Loucy (cell line): ENCODE data around the gene DOCK3.

Experiments
- H2AFZ ChIP-seq: fragments of 200-600 bp; sonication (generic); 2 replicates; pipeline ENCODE4 v1.6.0; 2016; ENCODE audit warnings: antibody characterized with exemption, mild to moderate bottlenecking, low read length, moderate library complexity
- H3F3A ChIP-seq: fragments of 200-600 bp; 2 replicates; pipeline ENCODE4 v1.6.0; 2016; ENCODE audit warnings: antibody characterized with exemption, low read depth, mild to moderate bottlenecking
- H3K27me3 ChIP-seq: fragments of 200-600 bp; sonication (generic); 2 replicates; pipeline ENCODE4 v1.6.1; 2014; ENCODE audit warnings: low read length, mild to moderate bottlenecking; ENCODE audit not compliant: insufficient read depth, poor library complexity, severe bottlenecking
- H3K36me3 ChIP-seq: fragments of 200-600 bp; sonication (generic); 2 replicates; pipeline ENCODE4 v1.6.1; 2016; ENCODE audit warnings: low read length; ENCODE audit not compliant: insufficient read depth
- H3K4me1 ChIP-seq: fragments of 200-600 bp; sonication (generic); 2 replicates; pipeline ENCODE4 v1.5.1; 2014; ENCODE audit warnings: low read length, mild to moderate bottlenecking; ENCODE audit not compliant: insufficient read depth, poor library complexity, severe bottlenecking
- H3K4me2 ChIP-seq: fragments of 200-600 bp; sonication (generic); 2 replicates; pipeline ENCODE4 v1.6.0; 2014; ENCODE audit warnings: antibody characterized with exemption, low read length, low read depth, mild to moderate bottlenecking; ENCODE audit not compliant: poor library complexity, severe bottlenecking
- H3K4me3 ChIP-seq: fragments of 200-600 bp; sonication (generic); 2 replicates; pipeline ENCODE4 v1.5.1; 2014; ENCODE audit warnings: low read length, mild to moderate bottlenecking, mixed read lengths; ENCODE audit not compliant: poor library complexity, severe bottlenecking
- H3K79me2 ChIP-seq: fragments of 200-600 bp; sonication (generic); 2 replicates; pipeline ENCODE4 v1.6.1; 2014; ENCODE audit warnings: low read length; ENCODE audit not compliant: insufficient read depth
- H3K9ac ChIP-seq: fragments of 200-600 bp; sonication (generic); 2 replicates; pipeline ENCODE4 v1.6.0; 2014; ENCODE audit warnings: mild to moderate bottlenecking, low read depth, low read length, moderate library complexity; ENCODE audit not compliant: poor library complexity, severe bottlenecking
- H3K9me2 ChIP-seq: fragments of 200-600 bp; sonication (generic); replicated peaks from 2 replicates; pipeline ENCODE4 v1.6.1; 2016; ENCODE audit warnings: low read depth, low read length, mixed read lengths
- H3K9me3 ChIP-seq: fragments of 200-600 bp; sonication (generic); 2 replicates; pipeline ENCODE4 v1.6.1; 2014; ENCODE audit warnings: mild to moderate bottlenecking, antibody characterized with exemption, low read length, low read depth; ENCODE audit not compliant: insufficient read depth
- H4K20me1 ChIP-seq: fragments of 200-600 bp; sonication (generic); 2 replicates; pipeline ENCODE4 v1.6.0; 2014; ENCODE audit warnings: antibody characterized with exemption, low read length, mild to moderate bottlenecking; ENCODE audit not compliant: insufficient read depth, poor library complexity, severe bottlenecking
- CTCF ChIP-seq: fragments of 200-600 bp; sonication (generic); conservative IDR thresholded peaks from 2 replicates; pipeline ENCODE4 v1.5.1; 2014; ENCODE audit warnings: mild to moderate bottlenecking, antibody characterized with exemption, low read length
- EZH2phosphoT487 ChIP-seq: fragments of 200-600 bp; IDR thresholded peaks from 2 replicates; pipeline ENCODE4 v1.6.1; 2018; ENCODE audit warnings: antibody characterized with exemption, mild to moderate bottlenecking, moderate library complexity, borderline replicate concordance

The DOCK3 gene

GRCh38 chr3:50737906-50738598 is 63.3 kb downstream of the DOCK3 start:
- Histone ChIP-seq H2AFZ (no peak overlapping the region), H3K4me3 (no peak overlapping the region), H3F3A (no peaks in the 10 kb centered on the region), H3K4me2 (no peak overlapping the region), H3K79me2 (no peaks in the 10 kb centered on the region), H3K9ac (no peak overlapping the region), H3K27me3 (no peaks in the 10 kb centered on the region), H3K9me2 (0 out of 2 replicates have a peak, but pooled peaks cover 7% of the 10 kb centered on the region), H3K4me1 (no peaks in the 10 kb centered on the region), H3K36me3 (no peaks in the 10 kb centered on the region), H3K9me3 (no peaks in the 10 kb centered on the region), H4K20me1 (no peaks in the 10 kb centered on the region)
- no peak for TF ChIP-seq EZH2phosphoT487
- no peak for TF ChIP-seq CTCF

- no peaks in the 10 kb centered on the region for H3K79me2 ChIP-seq
- no peak for TF ChIP-seq CTCF
- TF ChIP-seq EZH2phosphoT487 = no peak
- H3F3A ChIP-seq = no peaks in the 10 kb centered on the region
- H4K20me1 ChIP-seq = no peaks in the 10 kb centered on the region
- H3K9me3 ChIP-seq = no peaks in the 10 kb centered on the region
- no peak overlapping the region for H3K9ac ChIP-seq
- no peaks in the 10 kb centered on the region for H3K27me3 ChIP-seq
- no peak overlapping the region for H3K4me3 ChIP-seq
- no peak overlapping the region for H3K4me2 ChIP-seq
- H3K36me3 ChIP-seq = no peaks in the 10 kb centered on the region
- H2AFZ ChIP-seq = no peak overlapping the region
- no peaks in the 10 kb centered on the region for H3K4me1 ChIP-seq
- H3K9me2 ChIP-seq = 0 out of 2 replicates have a peak, but pooled peaks cover 7% of the 10 kb centered on the region
These were observed 68.9 kb downstream of the DOCK3 start for GRCh38 chr3:50743643-50744042.

- H3K36me3 ChIP-seq = no peaks in the 10 kb centered on the region
- no peaks in the 10 kb centered on the region for H4K20me1 ChIP-seq
- no peak overlapping the region for H3K9ac ChIP-seq
- no peak overlapping the region for H2AFZ ChIP-seq
- no peaks in the 10 kb centered on the region for H3F3A ChIP-seq
- no peak overlapping the region for H3K4me2 ChIP-seq
- no peaks in the 10 kb centered on the region for H3K9me3 ChIP-seq
- H3K27me3 ChIP-seq = no peaks in the 10 kb centered on the region
- no peak overlapping the region for H3K4me3 ChIP-seq
- no peaks in the 10 kb centered on the region for H3K4me1 ChIP-seq
- TF ChIP-seq CTCF = no peak
- no peaks in the 10 kb centered on the region for H3K9me2 ChIP-seq
- H3K79me2 ChIP-seq = no peaks in the 10 kb centered on the region
These were observed 75.1 kb downstream of the DOCK3 start for GRCh38 chr3:50749822-50750221.
